NCI-H2227 treated with DMSO at 0.1 percent for 48 hours (cell line): ENCODE results near the gene COPS9.

Experiments used
- DNase-seq: peaks from one replicate; lab custom pipeline; 2025; lab: John Stamatoyannopoulos, UW

The COPS9 gene

GRCh38 chr2:240166191-240166590 is 30.1 kb upstream of the COPS9 start:
- DNase-seq = no peak

- DNase-seq = no peak
Observed at GRCh38 chr2:240165661-240166060, 29.6 kb upstream of the COPS9 start.

- no peak for DNase-seq
Observed at GRCh38 chr2:240165034-240165433, 28.9 kb upstream of the COPS9 start.

GRCh38 chr2:240164586-240164985 is 28.5 kb upstream of the COPS9 start:
- DNase-seq = no peak

- DNase-seq = no peak
Observed at GRCh38 chr2:240163844-240164574, 27.9 kb upstream of the COPS9 start.

- no peak for DNase-seq
Observed at GRCh38 chr2:240162939-240163714, 27.0 kb upstream of the COPS9 start.

- no peak for DNase-seq
Observed at GRCh38 chr2:240162531-240162930, 26.4 kb upstream of the COPS9 start.

- DNase-seq = no peak
Observed at GRCh38 chr2:240162032-240162431, 25.9 kb upstream of the COPS9 start.

- DNase-seq = no peak
Observed at GRCh38 chr2:240161087-240161750, 25.1 kb upstream of the COPS9 start.

GRCh38 chr2:240160291-240161086 is 24.4 kb upstream of the COPS9 start:
- DNase-seq = no peak

GRCh38 chr2:240159251-240159839 is 23.2 kb upstream of the COPS9 start:
- DNase-seq = no peak

GRCh38 chr2:240157147-240157470 is 21.0 kb upstream of the COPS9 start:
- no peak for DNase-seq

GRCh38 chr2:240156435-240157146 is 20.5 kb upstream of the COPS9 start:
- no peak for DNase-seq

- no peak for DNase-seq
Observed at GRCh38 chr2:240155745-240156390, 19.8 kb upstream of the COPS9 start.

GRCh38 chr2:240155048-240155744 is 19.1 kb upstream of the COPS9 start:
- DNase-seq = no peak

GRCh38 chr2:240154606-240155005 is 18.5 kb upstream of the COPS9 start:
- no peak for DNase-seq

GRCh38 chr2:240153418-240153817 is 17.3 kb upstream of the COPS9 start:
- DNase-seq = no peak

GRCh38 chr2:240151477-240152031 is 15.4 kb upstream of the COPS9 start:
- DNase-seq = no peak

GRCh38 chr2:240149943-240150784 is 14.1 kb upstream of the COPS9 start:
- DNase-seq = no peak
